Measurements from ENCODE around the gene RC3H1.
A peak's percentile ranks its signal among the peaks of the same experiment; 100 is the strongest.
"Not testable (repeated sequence)": the region's sequence is repeated elsewhere in the genome, so short reads cannot be mapped to it uniquely, and the experiment has no call there.

Gene RC3H1

GRCh38 chr1:174023440-174023839 is 1.3 kb upstream of the RC3H1 start:
- peak; percentile 72 for DNase-seq (ENCODE audit: low spot score)

- no peak for DNase-seq (ENCODE audit: low spot score)
Measured at GRCh38 chr1:174022976-174023277, 770 bp upstream of the RC3H1 start.

- DNase-seq (ENCODE audit: low spot score): no peak
Measured at GRCh38 chr1:174021591-174022079, 522 bp downstream of the RC3H1 start.

GRCh38 chr1:174018565-174018964 is 3.6 kb downstream of the RC3H1 start:
- no peak for DNase-seq (ENCODE audit: low spot score)

GRCh38 chr1:174017231-174017970 is 4.8 kb downstream of the RC3H1 start:
- no peak for DNase-seq (ENCODE audit: low spot score)

GRCh38 chr1:174013864-174014418 is 8.2 kb downstream of the RC3H1 start:
- DNase-seq (ENCODE audit: low spot score): no peak

GRCh38 chr1:174008979-174009378 is 13.2 kb downstream of the RC3H1 start:
- no peak for DNase-seq (ENCODE audit: low spot score)

- no peak for DNase-seq (ENCODE audit: low spot score)
Measured at GRCh38 chr1:174008269-174008668, 13.9 kb downstream of the RC3H1 start.

GRCh38 chr1:174007851-174008250 is 14.3 kb downstream of the RC3H1 start:
- DNase-seq (ENCODE audit: low spot score): no peak

- DNase-seq (ENCODE audit: low spot score): peak; percentile 47
Measured at GRCh38 chr1:174005032-174005431, 17.1 kb downstream of the RC3H1 start.

- no peak for DNase-seq (ENCODE audit: low spot score)
Measured at GRCh38 chr1:174003867-174004266, 18.3 kb downstream of the RC3H1 start.

- DNase-seq (ENCODE audit: low spot score): no peak
Measured at GRCh38 chr1:174001573-174001972, 20.6 kb downstream of the RC3H1 start.

- DNase-seq (ENCODE audit: low spot score): no peak
Measured at GRCh38 chr1:174000371-174000770, 21.8 kb downstream of the RC3H1 start.

- no peak for DNase-seq (ENCODE audit: low spot score)
Measured at GRCh38 chr1:173997791-173998190, 24.4 kb downstream of the RC3H1 start.

- no peak for DNase-seq (ENCODE audit: low spot score)
Measured at GRCh38 chr1:173996995-173997394, 25.2 kb downstream of the RC3H1 start.

GRCh38 chr1:173995475-173995874 is 26.7 kb downstream of the RC3H1 start:
- DNase-seq (ENCODE audit: low spot score): no peak

- DNase-seq (ENCODE audit: low spot score): not testable (repeated sequence)
Measured at GRCh38 chr1:173993948-173994347, 28.2 kb downstream of the RC3H1 start.

- DNase-seq (ENCODE audit: low spot score): no peak
Measured at GRCh38 chr1:173988068-173988467, 34.1 kb downstream of the RC3H1 start.

GRCh38 chr1:173986951-173987350 is 35.2 kb downstream of the RC3H1 start:
- DNase-seq (ENCODE audit: low spot score): no peak

GRCh38 chr1:173970252-173970651 is 51.9 kb downstream of the RC3H1 start:
- DNase-seq (ENCODE audit: low spot score): no peak

GRCh38 chr1:173965896-173966295 is 56.3 kb downstream of the RC3H1 start:
- DNase-seq (ENCODE audit: low spot score): not testable (repeated sequence)

GRCh38 chr1:173963477-173963876 is 58.7 kb downstream of the RC3H1 start:
- no peak for DNase-seq (ENCODE audit: low spot score)

GRCh38 chr1:173960625-173961024 is 61.5 kb downstream of the RC3H1 start:
- DNase-seq (ENCODE audit: low spot score): no peak

GRCh38 chr1:173954179-173954578 is 68.0 kb downstream of the RC3H1 start:
- DNase-seq (ENCODE audit: low spot score): no peak

Data from D341Med (cell line).